Trophoblast cell (in vitro differentiated cells and primary cell): ENCODE data around the gene MYADML2.
A peak's percentile ranks its signal among the peaks of the same experiment; 100 is the strongest.
"Not testable (repeated sequence)": the region's sequence is repeated elsewhere in the genome, so short reads cannot be mapped to it uniquely, and the experiment has no call there.

Experiments used
- DNase-seq, 2 donors: peaks; one replicate each; pipeline ENCODE4 v3.0.0-alpha.2; 2016
- H2AFZ ChIP-seq: 2 replicates; pipeline ENCODE4 v1.6.1; 2013; ENCODE audit warnings: low read length, moderate library complexity, mild to moderate bottlenecking; ENCODE audit not compliant: insufficient read depth, poor library complexity
- H2AK5ac ChIP-seq: 2 replicates; pipeline ENCODE4 v1.6.1; 2013; ENCODE audit warnings: mild to moderate bottlenecking, low read length
- H2BK120ac ChIP-seq: 2 replicates; pipeline ENCODE4 v1.6.1; 2013; ENCODE audit warnings: low read length, mild to moderate bottlenecking, moderate library complexity; ENCODE audit not compliant: insufficient read depth, poor library complexity
- H2BK12ac ChIP-seq: 2 replicates; pipeline ENCODE4 v1.6.1; 2013; ENCODE audit warnings: mild to moderate bottlenecking, low read length, moderate library complexity
- H2BK5ac ChIP-seq: 2 replicates; pipeline ENCODE4 v1.6.1; 2013; ENCODE audit warnings: low read length, low read depth, moderate library complexity, mild to moderate bottlenecking; ENCODE audit not compliant: poor library complexity
- H3K14ac ChIP-seq: 2 replicates; pipeline ENCODE4 v1.6.1; 2013; ENCODE audit warnings: mild to moderate bottlenecking, low read length
- H3K18ac ChIP-seq: 2 replicates; pipeline ENCODE4 v1.6.1; 2013; ENCODE audit warnings: mild to moderate bottlenecking, low read length
- H3K23ac ChIP-seq: 2 replicates; pipeline ENCODE4 v1.6.1; 2013; ENCODE audit warnings: low read length
- H3K27ac ChIP-seq: 2 replicates; pipeline ENCODE4 v1.5.1; 2013; ENCODE audit warnings: low read depth, mild to moderate bottlenecking, inconsistent platforms, low read length, moderate library complexity
- H3K27me3 ChIP-seq: 2 replicates; pipeline ENCODE4 v1.6.1; 2013; ENCODE audit warnings: inconsistent platforms, mild to moderate bottlenecking, low read length, moderate library complexity; ENCODE audit not compliant: insufficient read depth
- H3K36me3 ChIP-seq, 2 experiments: 1 replicate in 1 of 2; 2 replicates in 1 of 2; pipeline ENCODE4 v1.6.1; 2013; ENCODE audit warnings: low read length in 2 of 2, mild to moderate bottlenecking in 2 of 2, moderate library complexity in 1 of 2; ENCODE audit not compliant: insufficient read depth in 2 of 2, control insufficient read depth in 1 of 2
- H3K4ac ChIP-seq: 2 replicates; pipeline ENCODE4 v1.6.1; 2013; ENCODE audit warnings: low read depth, mild to moderate bottlenecking, low read length, moderate library complexity
- H3K4me1 ChIP-seq, 2 experiments: 1 replicate in 1 of 2; 2 replicates in 1 of 2; pipeline ENCODE4 v1.6.1; 2013; ENCODE audit warnings: low read length in 2 of 2, mild to moderate bottlenecking in 2 of 2, moderate library complexity in 1 of 2; ENCODE audit not compliant: insufficient read depth in 2 of 2, control insufficient read depth in 1 of 2
- H3K4me2 ChIP-seq: 2 replicates; pipeline ENCODE4 v1.6.1; 2013; ENCODE audit warnings: inconsistent platforms, mild to moderate bottlenecking, low read length, moderate library complexity
- H3K4me3 ChIP-seq: 2 replicates; pipeline ENCODE4 v1.5.1; 2013; ENCODE audit warnings: mild to moderate bottlenecking, low read depth, low read length, inconsistent platforms
- H3K79me1 ChIP-seq: one replicate; pipeline ENCODE4 v1.6.1; 2013; ENCODE audit warnings: low read length
- H3K79me2 ChIP-seq: 2 replicates; pipeline ENCODE4 v1.6.1; 2013; ENCODE audit warnings: low read length, mild to moderate bottlenecking; ENCODE audit not compliant: control insufficient read depth, insufficient read depth, poor library complexity
- H3K9ac ChIP-seq: 2 replicates; pipeline ENCODE4 v1.6.1; 2013; ENCODE audit warnings: mild to moderate bottlenecking, low read length
- H3K9me3 ChIP-seq: 2 replicates; pipeline ENCODE4 v1.6.1; 2013; ENCODE audit warnings: low read depth, mild to moderate bottlenecking, control low read depth, inconsistent platforms, low read length; ENCODE audit not compliant: insufficient read depth
- H4K12ac ChIP-seq: 2 replicates; pipeline ENCODE4 v1.6.1; 2013; ENCODE audit warnings: low read depth, mild to moderate bottlenecking, low read length, moderate library complexity
- H4K8ac ChIP-seq: 2 replicates; pipeline ENCODE4 v1.6.1; 2013; ENCODE audit warnings: low read depth, mild to moderate bottlenecking, low read length, moderate library complexity
- H4K91ac ChIP-seq: one replicate; pipeline ENCODE4 v1.6.1; 2013; ENCODE audit warnings: low read depth, mild to moderate bottlenecking, low read length, moderate library complexity
- WGBS: extraction: QIAGEN DNeasy Blood & Tissue Kit; methylation state at CpG from one replicate; pipeline ENCODE4 v1.1.7; 2013; ENCODE audit warnings: missing lambda C conversion rate; ENCODE audit not compliant: insufficient read length, insufficient coverage; ENCODE audit errors: extremely low coverage; 5-methylcytosine and 5-hydroxymethylcytosine counted together

The MYADML2 gene

DNA sequence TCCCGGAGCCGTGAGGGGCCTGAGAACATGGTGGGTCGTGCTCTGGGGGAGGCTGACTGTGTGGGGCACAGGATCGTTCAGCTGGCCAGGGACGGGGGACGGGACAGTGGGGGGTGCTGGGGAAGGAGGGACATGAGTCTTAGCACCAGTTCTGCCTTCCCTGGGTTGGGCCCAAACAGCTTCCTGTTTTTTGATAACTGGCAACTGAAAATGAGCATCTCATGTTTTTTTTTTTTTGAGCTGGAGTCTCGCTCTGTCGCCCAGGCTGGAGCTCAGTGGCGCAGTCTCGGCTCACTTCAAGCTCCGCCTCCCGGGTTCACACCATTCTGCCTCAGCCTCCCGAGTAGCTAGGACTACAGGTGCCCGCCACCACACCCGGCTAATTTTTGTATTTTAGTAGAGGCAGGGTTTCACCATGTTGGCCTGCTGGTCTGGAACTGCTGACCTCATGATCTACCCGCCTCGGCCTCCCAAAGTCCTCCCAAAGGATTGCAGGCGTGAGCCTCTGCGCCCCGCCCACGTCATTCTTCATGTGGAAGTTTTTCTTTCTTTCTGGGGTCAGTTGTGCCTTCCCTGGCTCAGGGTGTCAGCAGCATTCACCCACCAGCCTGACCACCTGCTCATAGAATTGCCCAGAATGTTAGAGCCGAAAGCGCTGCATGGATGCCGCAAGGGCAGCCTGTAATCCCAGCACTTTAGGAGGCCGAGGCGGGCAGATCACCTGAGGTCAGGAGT lies 36.8 kb upstream of the MYADML2 start:
- peak overlapping the region; percentile 86 for H4K91ac ChIP-seq
- peak; percentile 77 to 82 for DNase-seq
- H4K8ac ChIP-seq: no peak overlapping the region
- H2BK120ac ChIP-seq: no peak overlapping the region
- no peak overlapping the region for H3K23ac ChIP-seq
- H3K9me3 ChIP-seq: peaks cover 8% of the 10 kb centered on the region
- peak overlapping the region; percentile 7 for H3K18ac ChIP-seq
- H4K12ac ChIP-seq: no peak overlapping the region
- H3K27me3 ChIP-seq: no peaks in the 10 kb centered on the region
- no peak overlapping the region for H2BK5ac ChIP-seq
- no peak overlapping the region for H3K27ac ChIP-seq
- H3K79me1 ChIP-seq: peaks cover 11% of the 10 kb centered on the region
- H2AK5ac ChIP-seq: no peak overlapping the region
- H3K4me1 ChIP-seq: peaks cover 25 to 29% of the 10 kb centered on the region in 2 experiments
- H3K4ac ChIP-seq: no peak overlapping the region
- no peak overlapping the region for H3K14ac ChIP-seq
- H3K4me3 ChIP-seq: no peak overlapping the region
- H3K4me2 ChIP-seq: no peak overlapping the region
- H2AFZ ChIP-seq: no peak overlapping the region
- no CpG with 5 or more reads among the region's 26 CpGs for WGBS
- H2BK12ac ChIP-seq: peak overlapping the region; percentile 5
- peaks cover 25 to 30% of the 10 kb centered on the region in 2 experiments for H3K36me3 ChIP-seq
- H3K9ac ChIP-seq: no peak overlapping the region
- H3K79me2 ChIP-seq: peaks cover 3% of the 10 kb centered on the region

GRCh38 chr17:81983011-81983638 lies 36.1 kb upstream of the MYADML2 start:
- Histone ChIP-seq H2BK12ac (peak overlapping the region; percentile 5), H2BK120ac (peak overlapping the region; percentile 60), H2BK5ac (peak overlapping the region; percentile 22), H3K9ac (no peak overlapping the region), H2AK5ac (peak overlapping the region; percentile 22), H3K4me3 (no peak overlapping the region), H3K4ac (peak overlapping the region; percentile 65), H3K23ac (no peak overlapping the region), H3K9me3 (peaks cover 8% of the 10 kb centered on the region), H3K27me3 (no peaks in the 10 kb centered on the region), H3K36me3 (peaks cover 25 to 30% of the 10 kb centered on the region in 2 experiments), H4K12ac (no peak overlapping the region), H3K27ac (peak overlapping the region; percentile 50), H3K79me2 (peaks cover 3% of the 10 kb centered on the region), H4K8ac (peak overlapping the region; percentile 1), H3K4me2 (no peak overlapping the region), H3K79me1 (peaks cover 13% of the 10 kb centered on the region), H3K14ac (peak overlapping the region; percentile 62), H3K4me1 (peaks cover 30 to 33% of the 10 kb centered on the region in 2 experiments), H4K91ac (peak overlapping the region; percentile 86), H2AFZ (no peak overlapping the region), H3K18ac (peak overlapping the region; percentile 7)
- DNase-seq: no peak
- no CpG with 5 or more reads among the region's 35 CpGs for WGBS

- H3K23ac ChIP-seq, H2AFZ ChIP-seq, H4K12ac ChIP-seq, H3K4ac ChIP-seq, H3K79me2 ChIP-seq, H3K9ac ChIP-seq, H3K4me3 ChIP-seq, H2BK5ac ChIP-seq, H2AK5ac ChIP-seq, H2BK120ac ChIP-seq, H3K14ac ChIP-seq, H3K18ac ChIP-seq, H4K8ac ChIP-seq, H3K27me3 ChIP-seq, H3K9me3 ChIP-seq, H3K4me2 ChIP-seq: not testable (repeated sequence)
- Histone ChIP-seq H4K91ac (peak overlapping the region; percentile 29), H2BK12ac (peak overlapping the region; percentile 31), H3K27ac (peak overlapping the region; percentile 64), H3K79me1 (peaks cover 26% of the 10 kb centered on the region), H3K36me3 (peaks cover 15 to 26% of the 10 kb centered on the region in 2 experiments), H3K4me1 (peaks cover 32 to 39% of the 10 kb centered on the region in 2 experiments)
- DNase-seq: peak; percentile 95 to 96
- WGBS: no CpG with 5 or more reads among the region's 12 CpGs
Measured at GRCh38 chr17:81981511-81981910, 34.5 kb upstream of the MYADML2 start.

DNA sequence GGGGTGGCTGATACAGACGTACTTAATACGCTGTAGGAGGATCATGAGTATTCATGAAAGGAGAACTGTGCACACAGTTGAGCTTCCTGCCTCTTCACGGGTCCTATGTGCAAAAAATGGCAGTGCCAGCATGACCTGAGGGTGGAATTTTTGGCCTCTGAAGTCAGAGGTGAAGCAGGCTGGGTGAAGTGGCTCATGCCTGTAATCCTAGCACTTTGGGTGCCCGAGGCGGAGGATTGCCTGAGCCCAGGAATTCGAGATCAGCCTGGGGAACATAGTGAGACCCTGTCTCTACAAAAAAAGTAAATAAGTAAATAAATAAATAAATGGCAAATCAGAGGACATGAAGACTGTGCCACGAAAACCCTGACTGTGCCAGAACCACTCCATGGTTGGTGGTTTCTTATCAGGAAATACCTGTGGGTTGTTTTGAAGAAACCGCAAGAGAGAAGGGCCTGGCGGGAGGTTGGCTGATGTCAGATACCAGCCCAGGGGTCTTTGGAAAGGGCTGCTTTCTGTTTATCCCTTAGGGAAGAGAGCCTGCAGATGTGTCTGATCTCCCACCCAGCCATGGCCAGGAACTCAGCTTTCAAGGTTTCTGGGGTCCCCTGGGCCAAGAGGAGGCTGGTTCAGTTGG lies 33.8 kb upstream of the MYADML2 start:
- no peak overlapping the region for H2BK5ac ChIP-seq
- no peak overlapping the region for H3K18ac ChIP-seq
- H3K9ac ChIP-seq: no peak overlapping the region
- no peak overlapping the region for H4K12ac ChIP-seq
- H3K27ac ChIP-seq: peak overlapping the region; percentile 64
- DNase-seq: peak; percentile 96 to 98
- H3K79me2 ChIP-seq: peaks cover 10% of the 10 kb centered on the region
- H3K4me3 ChIP-seq: no peak overlapping the region
- H3K79me1 ChIP-seq: peaks cover 26% of the 10 kb centered on the region
- peaks cover 12 to 21% of the 10 kb centered on the region in 2 experiments for H3K36me3 ChIP-seq
- no peak overlapping the region for H3K14ac ChIP-seq
- no peaks in the 10 kb centered on the region for H3K27me3 ChIP-seq
- H3K23ac ChIP-seq: no peak overlapping the region
- no peak overlapping the region for H2AK5ac ChIP-seq
- H3K4me1 ChIP-seq: peaks cover 32 to 41% of the 10 kb centered on the region in 2 experiments
- no peak overlapping the region for H2BK120ac ChIP-seq
- H2BK12ac ChIP-seq: peak overlapping the region; percentile 37
- H3K4ac ChIP-seq: no peak overlapping the region
- no peak overlapping the region for H4K8ac ChIP-seq
- no peak overlapping the region for H3K4me2 ChIP-seq
- WGBS: no CpG with 5 or more reads among the region's 9 CpGs
- peaks cover 5% of the 10 kb centered on the region for H3K9me3 ChIP-seq
- H4K91ac ChIP-seq: peak overlapping the region; percentile 19
- H2AFZ ChIP-seq: no peak overlapping the region
